ENCODE results near the gene ACIN1. TPM values are rescaled to one million over a fixed set of nuclear protein-coding genes. Genes with fewer than 3 reads are reported as not detected.
A peak's percentile ranks its signal among the peaks of the same experiment; 100 is the strongest.

ACIN1 gene
- total and polyA plus RNA-seq, 2 of the 13 experiments (the other 11 are each of a cell fraction or from before 2014, with no cell fraction given), result 165 to 183 TPM

GRCh38 chr14:23009939-23010726 lies 84.8 kb downstream of the ACIN1 start, which contains the start of gene C14orf93 (continued):
- no peak for TF ChIP-seq ZBTB34 (CRISPR knock-in tag; IDR thresholded peaks at IDR 0.05)
- no peak for TF ChIP-seq ZNF512 (CRISPR knock-in tag; IDR thresholded peaks at IDR 0.05)
- peak; percentile 31; the same call in 1 of the 2 replicates for TF ChIP-seq HCFC1 (IDR thresholded peaks at IDR 0.05; ENCODE audit: low read depth, low read length)
- peak; percentile 66; the same call in 1 of the 2 replicates for TF ChIP-seq ZNF414 (CRISPR knock-in tag; IDR thresholded peaks at IDR 0.05)
- no peak for TF ChIP-seq XRCC5 (optimal IDR thresholded peaks at IDR 0.05; ENCODE audit: low read length)
- peak; percentile 64; the same call in 1 of the 2 replicates for TF ChIP-seq CENPT (CRISPR knock-in tag; IDR thresholded peaks at IDR 0.05; ENCODE audit: low read depth)
- peak; percentile 85; the same call in 1 of the 2 replicates for TF ChIP-seq HES4 (CRISPR knock-in tag; IDR thresholded peaks at IDR 0.05; ENCODE audit: borderline replicate concordance)
- TF ChIP-seq KLF15 (CRISPR knock-in tag; IDR thresholded peaks at IDR 0.05; ENCODE audit: borderline replicate concordance), result no peak; the same call in 1 of the 2 replicates
- peak; percentile 48; the same call in 1 of the 2 replicates for TF ChIP-seq KLF12 (CRISPR knock-in tag; IDR thresholded peaks at IDR 0.05; ENCODE audit: borderline replicate concordance)
- no peak; the same call in 1 of the 2 replicates for TF ChIP-seq RAD21 (CRISPR knock-in tag; IDR thresholded peaks at IDR 0.05)
- TF ChIP-seq GZF1 (CRISPR knock-in tag; IDR thresholded peaks at IDR 0.05), result no peak; the same call in 1 of the 2 replicates
- no peak for TF ChIP-seq FUBP1 (CRISPR knock-in tag; IDR thresholded peaks at IDR 0.05; ENCODE audit: borderline replicate concordance)
- peak; percentile 54; the same call in 1 of the 2 replicates for TF ChIP-seq SPEN (CRISPR knock-in tag; IDR thresholded peaks at IDR 0.05; ENCODE audit: low read depth)
- TF ChIP-seq FOXO4 (CRISPR knock-in tag; conservative IDR thresholded peaks at IDR 0.05), result 0 out of 2 replicates have a peak, but pooled peaks have one; percentile 92

Measured in HepG2 (cell line).